HCT116 (cell line): ENCODE results near the gene SPEN. TPM values are rescaled to one million over a fixed set of nuclear protein-coding genes. Genes with fewer than 3 reads are reported as not detected.

Experiments
- ATAC-seq: fragments of 200-7000 bp; cut with Tn5 transposase; 2 replicates; pipeline ENCODE4 v1.9.1; 2020; ENCODE audit warnings: mild to moderate bottlenecking, moderate library complexity
- BruUV-seq: library from RNA; stranded (reverse); fragments of 400-500 nt; replicated peaks from 2 replicates; lab custom pipeline; 2021; lab: Mats Ljungman, UMichigan
- CTCF ChIA-PET: fragments of 300-600 bp; sonication (Branson Sonifier 250); formaldehyde crosslinking; loops from one replicate; lab custom pipeline; 2021; ENCODE audit warnings: antibody characterized with exemption; lab: Charles Lee
- POLR2A ChIA-PET: fragments of 300-600, 350-600 bp; sonication (Branson Sonifier 250); formaldehyde crosslinking; loops from one replicate; lab custom pipeline; 2021; ENCODE audit warnings: antibody characterized with exemption; lab: Charles Lee
- RAD21 ChIA-PET, 2 experiments: fragments of 300-600 bp; sonication (Branson Sonifier 250); formaldehyde crosslinking; loops; one replicate each; lab custom pipeline; 2023; ENCODE audit warnings: low total read pairs in 2 of 2; ENCODE audit not compliant: uncharacterized antibody in 2 of 2, unreplicated experiment in 2 of 2, low non-redundant PET in 1 of 2; lab: Charles Lee
- DNase-seq: peaks from one replicate; pipeline ENCODE4 v3.0.0-alpha.2; 2010; ENCODE audit warnings: low read depth, low spot score
- H2AFZ ChIP-seq: fragments of 200-600 bp; shearing (Covaris generic), sonication (generic); 2 replicates; pipeline ENCODE4 v1.6.1; 2017; ENCODE audit warnings: low read depth, mixed run types, mixed read lengths, antibody characterized with exemption, low read length; ENCODE audit not compliant: poor library complexity, severe bottlenecking
- H3K27ac ChIP-seq: 2 replicates; pipeline ENCODE4 v1.5.1; 2012; ENCODE audit warnings: low read depth, low read length
- H3K27me3 ChIP-seq: fragments of 200-600 bp; sonication (generic); 2 replicates; pipeline ENCODE4 v1.6.1; 2016; ENCODE audit warnings: mixed run types, low read length, mixed read lengths; ENCODE audit not compliant: insufficient read depth
- H3K36me3 ChIP-seq, 2 experiments: fragments of 200-500 bp in 1 of 2; fragments of 200-600 bp in 1 of 2; sonication (Bioruptor generic) in 1 of 2; sonication (generic) in 1 of 2; 2 replicates each; pipeline versions ENCODE4 v1.5.1 to v1.6.1; 2014 to 2016; ENCODE audit warnings: low read length in 2 of 2, inconsistent platforms in 1 of 2, mixed read lengths in 1 of 2, mixed run types in 1 of 2; ENCODE audit not compliant: insufficient read depth in 2 of 2, control insufficient read depth in 1 of 2
- H3K4me1 ChIP-seq, 2 experiments: fragments of 200-600 bp in 1 of 2; sonication (generic) in 1 of 2; 2 replicates each; pipeline versions ENCODE4 v1.5.1 to v1.6.1; 2012 to 2017; ENCODE audit warnings: low read length in 2 of 2, inconsistent platforms in 1 of 2, mild to moderate bottlenecking in 1 of 2, mixed read lengths in 1 of 2, mixed run types in 1 of 2, moderate library complexity in 1 of 2; ENCODE audit not compliant: insufficient read depth in 2 of 2, control insufficient read depth in 1 of 2
- H3K4me2 ChIP-seq: fragments of 200-600 bp; sonication (generic); 2 replicates; pipeline ENCODE4 v1.6.1; 2017; ENCODE audit warnings: mixed run types, low read length, mixed read lengths
- H3K4me3 ChIP-seq, 2 experiments: fragments of 200-600 bp in 1 of 2; sonication (generic) in 1 of 2; replicated peaks in 1 of 2; 2 replicates each; pipeline ENCODE4 v1.5.1; 2011 to 2016; ENCODE audit warnings: low read length in 2 of 2, control low read depth in 1 of 2, low read depth in 1 of 2, mild to moderate bottlenecking in 1 of 2, mixed read lengths in 1 of 2, mixed run types in 1 of 2
- H3K79me2 ChIP-seq: fragments of 200-600 bp; sonication (generic); 2 replicates; pipeline ENCODE4 v1.6.1; 2017; ENCODE audit warnings: mild to moderate bottlenecking, mixed run types, low read length, moderate library complexity, mixed read lengths; ENCODE audit not compliant: insufficient read depth
- H3K9ac ChIP-seq: fragments of 200-600 bp; sonication (generic); 2 replicates; pipeline ENCODE4 v1.6.1; 2016; ENCODE audit warnings: low read length, mixed read lengths
- H3K9me2 ChIP-seq: fragments of 200-600 bp; sonication (generic), shearing (Covaris generic); 2 replicates; pipeline ENCODE4 v1.6.1; 2017; ENCODE audit warnings: mixed run types, mild to moderate bottlenecking, moderate library complexity; ENCODE audit not compliant: insufficient read depth
- H3K9me3 ChIP-seq, 2 experiments: fragments of 200-500 bp in 1 of 2; fragments of 200-600 bp in 1 of 2; sonication (Bioruptor generic) in 1 of 2; sonication (generic) in 1 of 2; 2 replicates each; pipeline ENCODE4 v1.6.1; 2014 to 2017; ENCODE audit warnings: low read length in 2 of 2, mixed read lengths in 2 of 2, inconsistent platforms in 1 of 2, low read depth in 1 of 2, mild to moderate bottlenecking in 1 of 2, mixed run types in 1 of 2, moderate library complexity in 1 of 2; ENCODE audit not compliant: control insufficient read depth in 1 of 2, insufficient read depth in 1 of 2
- H4K20me1 ChIP-seq: fragments of 200-600 bp; sonication (generic), shearing (Covaris generic); 2 replicates; pipeline ENCODE4 v1.6.1; 2017; ENCODE audit warnings: mixed run types, mild to moderate bottlenecking, moderate library complexity; ENCODE audit not compliant: insufficient read depth
- ATF3 ChIP-seq: IDR thresholded peaks from 2 replicates; pipeline ENCODE4 v1.6.1; 2012
- CEBPB ChIP-seq: IDR thresholded peaks from 2 replicates; pipeline ENCODE4 v1.6.1; 2012; ENCODE audit warnings: low read depth
- EGR1 ChIP-seq: IDR thresholded peaks from 2 replicates; pipeline ENCODE4 v1.6.1; 2012; ENCODE audit warnings: low read depth
- FOSL1 ChIP-seq: IDR thresholded peaks from 2 replicates; pipeline ENCODE4 v1.6.1; 2012; ENCODE audit warnings: low read depth
- MAX ChIP-seq: IDR thresholded peaks from 2 replicates; pipeline ENCODE4 v1.6.1; 2012
- POLR2A ChIP-seq: IDR thresholded peaks from 2 replicates; pipeline ENCODE4 v1.7.0; 2011; ENCODE audit warnings: borderline replicate concordance; ENCODE audit not compliant: insufficient read depth, insufficient read length; ENCODE audit errors: extremely low read depth
- POLR2AphosphoS5 ChIP-seq: IDR thresholded peaks from 2 replicates; pipeline ENCODE4 v1.6.1; 2011; ENCODE audit warnings: mild to moderate bottlenecking, low read depth, low read length, moderate library complexity
- SRF ChIP-seq: IDR thresholded peaks from 2 replicates; pipeline ENCODE4 v1.6.1; 2012; ENCODE audit warnings: low read depth
- TCF7L2 ChIP-seq: IDR thresholded peaks from 2 replicates; pipeline ENCODE4 v1.7.0; 2011; ENCODE audit warnings: borderline replicate concordance, inconsistent platforms; ENCODE audit not compliant: insufficient read depth, insufficient read length; ENCODE audit errors: extremely low read depth
- YY1 ChIP-seq: IDR thresholded peaks from 2 replicates; pipeline ENCODE4 v1.6.1; 2011; ENCODE audit warnings: low read length, low read depth, moderate library complexity, mild to moderate bottlenecking; ENCODE audit not compliant: insufficient replicate concordance; ENCODE audit errors: extremely low read depth
- ZBTB33 ChIP-seq: IDR thresholded peaks from 2 replicates; pipeline ENCODE4 v1.6.1; 2011; ENCODE audit warnings: mild to moderate bottlenecking, low read length, moderate library complexity; ENCODE audit not compliant: insufficient replicate concordance; ENCODE audit errors: extremely low read depth
- ZFX ChIP-seq: fragments of 450-650 bp; IDR thresholded peaks from 2 replicates; pipeline ENCODE4 v1.6.1; 2017
- ZNF274 ChIP-seq: fragments of 200-500 bp; sonication (Bioruptor generic); IDR thresholded peaks from 2 replicates; pipeline ENCODE4 v1.6.1; 2014; ENCODE audit warnings: mild to moderate bottlenecking, low read depth, low read length, inconsistent platforms
- intact Hi-C: fragments of 100-400 bp; cut with micrococcal nuclease; formaldehyde crosslinking; loops from 2 replicates; pipeline ENCODE4 v1.10.0; 2022
- total RNA-seq: library from RNA; stranded (reverse); gene quantifications from one replicate; pipeline ENCODE4 v1.2.1, GENCODE V29; 2021; ENCODE audit not compliant: unreplicated experiment

SPEN gene
- total RNA-seq, 1 experiment from 2014 or later, result 58.6 TPM

- ATAC-seq, result no peak
- peaks cover 98% of the 10 kb centered on the region for H3K79me2 ChIP-seq
- TF ChIP-seq EGR1, result no peak
- no peak for TF ChIP-seq MAX
- no peak for TF ChIP-seq ATF3
- TF ChIP-seq TCF7L2, result no peak
- no peak for TF ChIP-seq YY1
- no peak for TF ChIP-seq POLR2AphosphoS5
- no peak for TF ChIP-seq FOSL1
- TF ChIP-seq POLR2A, result no peak
- TF ChIP-seq ZBTB33, result no peak
- no peak for TF ChIP-seq SRF
- no peak for TF ChIP-seq ZFX
- no peak for TF ChIP-seq CEBPB
- no peak for TF ChIP-seq ZNF274
- CTCF ChIA-PET, result no interaction called here
- no peak overlapping the region for H3K27ac ChIP-seq
- no peaks in the 10 kb centered on the region for H3K27me3 ChIP-seq
- H2AFZ ChIP-seq, result no peak overlapping the region
- no peak overlapping the region for H3K4me2 ChIP-seq
- H4K20me1 ChIP-seq, result peaks cover 9% of the 10 kb centered on the region; the same call in 1 of the 2 replicates
- DNase-seq, result no peak
- H3K36me3 ChIP-seq, result no peaks in the 10 kb centered on the region
- H3K9me3 ChIP-seq, result no peaks in the 10 kb centered on the region
- POLR2A ChIA-PET, result no interaction called here
- H3K4me1 ChIP-seq, result peaks cover 14 to 22% of the 10 kb centered on the region in 2 experiments; a peak in 3 of 4 replicates
- no TSS peak for BruUV-seq
- H3K9me2 ChIP-seq, result no peaks in the 10 kb centered on the region
- H3K4me3 ChIP-seq, result no peak overlapping the region
- RAD21 ChIA-PET, result no interaction called here
- H3K9ac ChIP-seq, result no peak overlapping the region
- intact Hi-C loops, result no loop called here
Observed at GRCh38 chr1:15856888-15857287, 9.4 kb downstream of the SPEN start.
